HG02870 (cell line): Measurements from ENCODE around the gene ADGRV1.

Experiments used
- ATAC-seq: cut with Tn5 transposase; IDR thresholded peaks from one replicate; pipeline ENCODE4 v1.9.1; 2021; ENCODE audit warnings: mild to moderate bottlenecking, moderate library complexity; ENCODE audit not compliant: unreplicated experiment

Gene ADGRV1

DNA sequence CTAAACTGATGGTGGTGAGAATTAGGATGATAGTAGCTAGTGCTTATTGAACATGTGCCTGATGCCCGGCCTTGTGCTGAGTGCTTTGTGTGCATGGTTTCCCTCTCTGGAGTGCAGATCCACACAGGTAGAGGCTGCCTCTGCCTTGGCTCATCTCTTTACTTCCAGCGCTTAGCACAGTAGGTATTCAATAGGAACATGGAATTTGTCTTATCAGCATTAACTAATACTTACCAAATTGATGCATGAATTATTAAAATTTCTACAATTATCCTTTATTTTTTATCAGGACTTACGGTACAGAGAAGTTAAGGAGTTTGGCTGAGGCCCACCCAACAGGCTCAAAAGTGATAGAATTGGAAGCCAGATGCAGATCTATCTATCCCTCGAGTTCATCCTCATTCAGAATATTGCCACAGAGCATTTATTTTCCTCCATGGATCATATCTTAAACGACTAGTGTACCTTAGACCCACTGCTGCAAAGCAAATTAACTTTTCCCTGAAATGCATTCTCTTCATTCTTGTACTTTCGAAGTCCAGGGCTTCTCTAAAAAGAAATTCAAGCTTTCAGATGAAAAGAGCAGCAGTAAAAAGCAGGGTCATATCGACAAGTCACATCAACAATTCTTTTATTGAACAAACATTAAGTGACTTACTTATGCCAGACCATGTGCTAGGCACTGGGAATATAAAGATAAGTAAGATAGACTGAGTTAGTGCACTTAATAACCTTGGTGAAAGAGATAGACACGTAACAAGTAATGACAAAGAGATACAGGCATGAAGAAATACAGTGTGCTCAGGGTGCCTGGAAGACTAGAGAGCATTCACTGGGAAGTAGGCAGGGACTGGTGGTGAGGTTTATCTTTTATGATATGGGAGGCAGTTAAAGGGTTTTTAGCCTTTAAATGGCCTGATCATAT lies 534.5 kb downstream of the ADGRV1 start:
- no peak for ATAC-seq

GRCh38 chr5:91095313-91095712 lies 536.7 kb downstream of the ADGRV1 start:
- ATAC-seq: no peak

DNA sequence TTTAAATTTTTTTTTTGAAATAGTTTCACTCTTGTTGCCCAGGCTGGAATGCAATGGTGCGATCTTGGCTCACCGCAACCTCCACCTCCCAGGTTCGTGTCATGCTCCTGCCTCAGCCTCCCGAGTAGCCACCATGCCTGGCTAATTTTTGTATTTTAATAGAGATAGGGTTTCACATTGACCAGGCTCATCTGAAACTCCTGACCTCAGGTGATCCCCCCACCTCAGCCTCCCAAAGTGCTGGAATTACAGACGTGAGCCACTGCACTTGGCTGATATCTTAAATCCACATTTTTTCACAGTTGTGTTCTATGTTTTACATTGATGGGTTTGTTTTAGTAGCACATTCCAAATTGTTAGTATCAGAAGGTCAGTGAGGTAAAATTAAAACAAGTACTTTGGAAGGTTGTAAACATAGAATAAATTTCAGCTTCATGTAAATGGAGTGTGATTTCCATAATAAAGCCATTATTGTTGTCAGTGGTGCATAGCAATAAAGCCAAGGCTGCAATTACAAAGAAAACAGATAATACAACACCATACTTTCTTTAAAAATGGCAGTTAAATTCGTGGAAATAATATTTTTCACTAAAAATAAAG lies 537.3 kb downstream of the ADGRV1 start:
- ATAC-seq: no peak

DNA sequence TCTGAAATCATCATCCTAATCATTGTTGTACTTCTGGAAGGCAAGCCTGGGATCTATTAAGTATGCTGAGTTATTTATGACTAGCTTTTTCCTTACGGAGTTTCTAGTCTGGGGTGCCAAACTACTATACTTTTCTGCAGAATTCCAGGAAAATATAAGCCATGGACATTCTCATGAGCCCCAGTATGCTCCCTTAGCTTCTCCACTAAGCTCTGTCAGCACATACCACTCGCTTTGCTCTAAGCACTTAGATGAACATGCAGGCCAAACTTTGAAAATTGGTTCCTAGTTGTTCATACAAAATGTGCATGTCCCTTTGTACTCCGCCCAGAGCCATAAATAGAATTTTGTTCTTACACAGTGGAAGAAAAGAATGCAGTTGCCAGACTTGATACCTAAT lies 539.9 kb downstream of the ADGRV1 start:
- no peak for ATAC-seq

DNA sequence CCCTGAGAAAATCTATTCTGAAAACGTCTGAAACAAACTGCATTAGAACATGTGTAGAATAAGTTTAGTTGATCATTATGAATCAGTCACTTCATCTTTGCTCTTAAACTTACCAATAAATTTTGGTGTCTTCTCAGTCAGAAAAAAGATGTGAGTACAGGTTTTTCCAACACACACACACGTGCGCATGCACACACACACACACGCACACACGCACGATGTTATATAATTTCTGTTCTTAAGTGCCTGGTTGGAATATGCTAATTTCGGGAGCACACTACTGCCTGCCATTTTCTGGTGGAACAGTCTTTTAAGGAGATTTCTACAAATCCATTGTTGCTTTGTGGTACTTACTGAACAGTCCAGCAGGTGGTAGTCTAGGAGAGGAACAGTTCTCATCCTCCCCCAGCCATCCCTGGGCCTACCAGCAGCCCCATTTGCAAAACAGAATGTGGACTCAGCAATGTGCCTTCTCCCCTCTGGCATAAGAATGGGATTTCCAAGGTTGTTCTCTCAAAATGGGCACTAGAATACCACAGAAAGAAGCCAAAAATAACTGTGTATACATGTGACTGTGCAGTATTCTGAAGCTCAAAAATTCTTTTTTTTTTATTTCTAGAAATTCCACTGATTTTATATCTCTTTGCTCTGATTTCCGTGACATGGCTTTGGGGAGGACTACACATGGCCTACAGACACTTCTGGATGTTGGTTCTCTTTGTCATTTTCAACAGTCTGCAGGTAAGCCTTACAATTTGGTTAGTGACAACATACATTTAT lies 543.2 kb downstream of the ADGRV1 start:
- ATAC-seq: peak; percentile 97

GRCh38 chr5:91103353-91104061 lies 544.9 kb downstream of the ADGRV1 start:
- ATAC-seq: no peak

DNA sequence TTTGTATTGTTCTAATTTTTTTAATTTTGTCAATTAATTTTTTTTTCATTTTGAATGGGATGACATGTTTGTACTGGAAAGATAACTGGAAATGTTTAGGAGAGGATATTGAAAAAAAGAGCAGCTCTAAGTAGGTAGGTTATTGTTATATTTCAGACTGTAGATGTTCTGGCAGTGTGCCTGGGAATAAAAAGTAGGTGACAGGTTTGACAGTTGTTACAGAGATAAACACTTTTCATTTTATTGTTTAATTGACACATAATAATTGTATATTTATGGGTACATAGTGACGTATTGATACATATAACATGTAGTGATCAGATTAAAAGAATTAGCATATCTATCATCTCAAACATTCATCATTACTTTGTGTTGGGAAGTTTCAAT lies 545.5 kb downstream of the ADGRV1 start:
- no peak for ATAC-seq

DNA sequence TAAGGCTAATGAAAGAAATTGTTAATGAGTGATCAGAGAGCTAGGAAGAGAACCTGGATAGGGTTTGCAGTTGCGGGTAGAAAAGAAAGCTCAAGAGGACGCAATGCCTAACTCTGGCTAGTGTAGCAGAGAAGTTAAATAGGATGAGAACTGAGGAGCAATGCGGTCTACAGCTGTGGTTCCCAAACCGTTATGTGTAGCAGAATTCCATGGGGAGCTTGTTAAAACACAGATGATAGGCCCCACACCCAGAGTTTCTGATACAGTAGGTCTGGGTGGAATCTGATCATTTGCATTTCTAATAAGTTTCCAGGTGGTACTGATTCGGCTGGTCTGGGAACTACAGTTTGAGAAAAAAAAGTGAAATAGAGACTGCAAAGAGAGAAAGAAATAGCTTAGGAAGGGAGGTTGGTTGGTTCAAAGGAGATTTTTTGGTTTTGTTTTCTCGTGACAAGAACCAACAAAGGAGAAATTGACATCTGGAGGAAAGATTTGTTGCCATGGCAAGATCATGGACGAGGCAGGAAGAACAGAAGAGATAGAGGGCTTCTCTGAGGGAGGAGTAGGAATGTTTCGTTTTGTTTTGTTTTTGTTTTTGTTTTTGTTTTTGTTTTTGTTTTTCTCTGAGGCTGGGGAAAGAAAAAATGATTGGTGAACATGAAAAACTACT lies 548.4 kb downstream of the ADGRV1 start:
- ATAC-seq: no peak

- no peak for ATAC-seq
Measured at GRCh38 chr5:91109634-91110033, 551.0 kb downstream of the ADGRV1 start.

- ATAC-seq: no peak
Measured at GRCh38 chr5:91110686-91111085, 552.1 kb downstream of the ADGRV1 start.

DNA sequence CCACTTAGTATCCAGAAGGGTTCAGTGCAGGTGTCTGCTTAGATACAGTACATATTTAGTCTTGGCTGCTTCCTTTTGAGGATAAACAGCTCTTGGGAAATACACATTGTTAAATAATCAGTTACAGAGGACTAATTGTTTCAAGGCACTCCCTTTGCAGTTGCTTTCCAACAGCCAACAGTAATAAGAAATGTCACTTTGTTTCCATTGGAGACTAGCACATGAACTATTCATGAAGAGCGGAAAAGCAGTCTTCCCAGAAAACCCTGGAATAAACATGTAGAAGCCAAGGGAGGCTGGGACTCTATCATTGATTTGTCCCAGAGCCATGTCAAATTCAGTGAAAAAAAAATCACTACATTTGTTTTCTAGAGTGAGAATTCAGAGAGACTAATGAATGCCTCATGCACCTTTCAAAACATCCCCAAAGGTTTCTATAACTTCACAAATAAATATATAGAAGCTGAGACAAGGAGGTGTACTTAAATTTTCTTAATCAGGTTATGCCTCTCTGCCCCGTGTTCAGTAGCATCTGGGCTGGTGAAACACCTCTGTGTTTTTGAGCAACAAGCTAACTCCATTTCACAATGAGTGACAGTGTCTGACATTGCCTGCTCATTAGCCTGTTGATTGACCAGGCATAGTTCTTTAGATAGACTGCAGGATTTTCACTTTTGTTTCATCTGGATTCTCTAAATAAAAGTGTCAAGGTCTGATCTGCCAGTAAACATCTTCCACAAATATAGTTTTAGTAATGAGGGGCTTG lies 553.1 kb downstream of the ADGRV1 start:
- no peak for ATAC-seq

DNA sequence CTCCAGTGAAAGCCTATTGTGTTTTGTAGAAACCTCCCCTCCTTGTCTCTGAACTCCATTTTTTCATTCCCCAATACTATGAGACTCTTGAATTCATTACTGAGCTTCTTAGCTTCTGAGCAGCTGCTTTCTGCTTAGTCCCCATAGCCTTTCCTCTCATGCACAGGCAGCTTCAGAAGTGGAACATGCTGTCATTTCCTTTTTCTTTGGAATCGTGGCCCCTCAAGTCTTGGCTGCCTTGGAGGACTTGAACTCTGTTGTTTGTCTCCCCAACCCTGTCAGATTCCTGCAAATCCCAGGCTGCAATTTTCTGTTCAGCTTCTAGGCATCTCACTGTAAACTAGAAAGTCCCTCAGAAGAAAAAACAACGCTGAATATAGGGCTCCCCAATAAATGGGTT lies 556.1 kb downstream of the ADGRV1 start:
- no peak for ATAC-seq

DNA sequence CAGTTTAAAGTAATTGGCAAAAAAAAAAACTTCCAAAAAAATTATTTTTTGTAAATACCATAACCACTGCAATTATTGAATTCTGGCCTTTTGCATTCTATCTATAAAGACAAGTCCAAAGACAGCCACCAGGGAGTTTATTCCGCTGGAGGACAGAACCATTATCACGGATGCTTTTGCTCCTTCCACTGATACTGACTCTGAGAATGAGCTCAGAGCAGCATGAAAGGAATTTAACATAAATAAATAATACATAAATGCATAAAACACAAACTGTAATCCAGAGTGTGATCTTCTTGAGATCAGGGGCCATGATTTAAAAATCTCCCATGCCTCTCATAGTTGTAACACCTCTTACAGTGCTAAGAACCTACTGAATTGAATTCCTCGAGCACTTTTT lies 559.8 kb downstream of the ADGRV1 start:
- no peak for ATAC-seq

DNA sequence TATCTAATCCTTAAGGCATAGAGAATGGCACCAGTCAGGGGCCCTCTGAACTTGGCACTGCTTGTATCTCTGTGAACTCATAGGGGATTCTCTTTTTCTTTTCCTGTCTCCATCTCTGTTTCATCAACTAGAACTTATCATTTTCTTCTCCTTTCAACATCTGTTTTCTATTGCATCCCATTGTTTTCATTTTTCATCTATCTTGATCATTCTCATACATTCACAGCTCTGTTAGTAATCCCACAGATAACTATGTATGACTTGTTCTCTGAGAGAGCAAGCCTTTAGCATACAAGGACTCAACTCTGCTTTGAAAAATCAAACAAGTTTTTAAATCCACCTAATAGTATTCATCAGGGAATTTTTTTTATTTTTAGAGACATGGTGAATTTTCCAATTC lies 560.2 kb downstream of the ADGRV1 start:
- ATAC-seq: no peak

DNA sequence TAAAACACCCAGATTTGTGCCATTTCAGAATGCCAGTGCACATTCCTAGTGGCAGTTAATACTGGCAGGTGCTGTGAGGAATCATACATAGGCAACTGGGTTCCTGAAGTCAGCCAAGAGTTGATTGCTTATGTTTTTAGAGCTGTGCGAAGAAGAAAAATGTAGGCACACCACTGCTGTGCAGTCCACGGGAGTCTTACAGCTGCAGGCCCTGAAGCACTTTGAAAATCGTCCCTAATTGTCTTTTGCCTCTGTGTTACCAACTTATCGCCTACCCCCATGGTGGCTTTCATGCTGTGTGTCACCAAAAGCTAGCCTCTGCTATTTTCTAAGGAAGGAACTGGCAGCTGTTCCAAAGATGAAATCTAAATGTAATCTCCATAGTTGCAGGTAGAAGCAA lies 560.6 kb downstream of the ADGRV1 start:
- ATAC-seq: no peak

DNA sequence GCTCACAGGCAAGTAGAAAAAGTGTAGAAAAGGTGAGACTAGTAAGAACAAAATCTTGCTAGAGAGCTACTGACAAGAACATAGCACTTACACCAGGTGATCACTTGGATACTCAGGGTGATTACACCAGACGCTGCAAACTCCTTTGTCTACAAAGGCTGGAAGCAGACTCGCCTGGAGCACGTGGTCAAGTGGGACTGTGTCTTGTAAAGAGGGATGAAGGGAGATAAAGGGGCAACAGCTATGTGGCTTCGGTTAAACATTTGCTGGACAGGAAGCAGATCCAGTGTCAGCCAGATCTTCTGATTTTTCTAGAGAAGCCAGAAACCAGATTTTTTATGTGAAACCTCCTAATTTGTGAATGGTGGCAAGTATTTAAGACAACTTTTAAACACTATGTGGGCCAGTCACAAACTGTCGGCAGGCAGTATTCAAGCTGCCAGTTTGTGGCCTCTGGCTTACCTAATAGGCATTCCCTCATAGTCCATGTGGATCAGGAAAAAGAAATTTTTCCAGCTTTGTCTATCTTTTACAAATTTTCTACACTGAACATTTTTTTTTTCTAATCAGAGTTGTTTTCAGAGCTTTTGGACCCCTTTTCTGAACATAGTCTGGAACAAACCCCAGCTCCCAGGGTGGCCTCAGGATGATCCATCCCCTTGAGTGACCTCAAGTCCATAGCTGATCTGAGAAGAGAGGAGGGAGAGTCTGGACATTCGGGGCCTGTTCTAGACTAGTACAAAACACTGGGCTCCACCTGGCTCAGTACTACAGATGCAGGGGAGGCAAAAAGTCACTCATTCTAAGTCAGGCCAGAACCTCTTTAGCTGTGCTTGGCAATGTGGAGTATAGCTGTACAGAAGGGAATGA lies 561.6 kb downstream of the ADGRV1 start:
- ATAC-seq: no peak

DNA sequence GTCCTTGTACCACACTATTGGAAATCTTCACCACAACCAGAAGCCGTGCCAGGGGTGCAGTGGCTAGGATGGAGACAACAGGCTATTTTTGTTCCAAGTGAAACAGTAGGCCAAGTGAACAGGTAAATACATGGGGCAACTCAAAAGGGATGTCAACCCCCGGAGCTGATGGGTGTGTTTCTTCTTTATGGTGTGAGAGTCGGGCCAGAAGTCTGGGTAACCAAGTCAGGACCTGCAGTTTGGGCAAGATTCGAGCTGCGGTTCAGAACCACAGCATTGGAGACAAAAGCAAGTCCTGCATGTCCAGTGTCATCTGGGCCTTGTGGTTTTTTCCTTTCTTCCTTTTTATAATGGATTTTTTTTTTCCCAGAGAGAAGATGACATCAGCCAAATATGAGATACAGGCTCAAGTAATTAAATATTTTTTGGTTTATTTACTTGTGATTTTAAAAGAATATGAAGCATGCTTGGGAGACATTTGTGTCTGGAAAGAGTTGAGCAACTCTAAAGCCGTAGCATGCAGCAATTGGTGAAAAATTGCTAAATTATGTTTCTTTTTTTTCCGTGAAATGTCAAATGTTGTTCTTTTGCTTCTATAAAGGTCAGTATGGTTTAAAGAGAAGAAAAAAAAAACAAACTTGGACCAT lies 562.9 kb downstream of the ADGRV1 start:
- ATAC-seq: no peak

DNA sequence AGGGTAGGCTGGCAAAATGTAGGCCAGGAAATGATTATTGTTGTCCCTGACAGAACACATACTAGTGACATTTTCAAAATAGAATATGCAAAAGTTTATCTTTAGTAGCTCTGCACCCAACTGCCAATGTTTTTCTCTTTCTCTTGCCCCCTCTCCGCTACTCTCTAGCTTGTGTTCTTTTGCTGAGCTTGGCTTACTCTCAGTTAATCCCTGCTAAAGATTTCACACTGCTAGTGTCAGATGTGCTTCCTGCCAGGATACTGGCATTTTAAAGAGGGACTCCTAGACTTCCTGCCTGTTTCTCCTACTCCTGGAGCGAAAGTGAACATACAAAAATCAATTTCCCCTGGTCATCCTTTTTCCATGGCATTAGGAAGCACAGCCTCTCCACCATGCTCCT lies 564.1 kb downstream of the ADGRV1 start:
- no peak for ATAC-seq
